HCT116 (cell line): ENCODE data around the gene NLRP5. TPM values are rescaled to one million over a fixed set of nuclear protein-coding genes. Genes with fewer than 3 reads are reported as not detected.

Source experiments
- ATAC-seq: fragments of 200-7000 bp; cut with Tn5 transposase; 2 replicates; pipeline ENCODE4 v1.9.1; 2020; ENCODE audit warnings: mild to moderate bottlenecking, moderate library complexity
- BruUV-seq: library from RNA; stranded (reverse); fragments of 400-500 nt; replicated peaks from 2 replicates; lab custom pipeline; 2021; lab: Mats Ljungman, UMichigan
- CTCF ChIA-PET: fragments of 300-600 bp; sonication (Branson Sonifier 250); formaldehyde crosslinking; loops from one replicate; lab custom pipeline; 2021; ENCODE audit warnings: antibody characterized with exemption; lab: Charles Lee
- POLR2A ChIA-PET: fragments of 300-600, 350-600 bp; sonication (Branson Sonifier 250); formaldehyde crosslinking; loops from one replicate; lab custom pipeline; 2021; ENCODE audit warnings: antibody characterized with exemption; lab: Charles Lee
- RAD21 ChIA-PET, 2 experiments: fragments of 300-600 bp; sonication (Branson Sonifier 250); formaldehyde crosslinking; loops; one replicate each; lab custom pipeline; 2023; ENCODE audit warnings: low total read pairs in 2 of 2; ENCODE audit not compliant: uncharacterized antibody in 2 of 2, unreplicated experiment in 2 of 2, low non-redundant PET in 1 of 2; lab: Charles Lee
- DNase-seq: peaks from one replicate; pipeline ENCODE4 v3.0.0-alpha.2; 2010; ENCODE audit warnings: low read depth, low spot score
- H2AFZ ChIP-seq: fragments of 200-600 bp; shearing (Covaris generic), sonication (generic); 2 replicates; pipeline ENCODE4 v1.6.1; 2017; ENCODE audit warnings: low read depth, mixed run types, mixed read lengths, antibody characterized with exemption, low read length; ENCODE audit not compliant: poor library complexity, severe bottlenecking
- H3K27ac ChIP-seq: 2 replicates; pipeline ENCODE4 v1.5.1; 2012; ENCODE audit warnings: low read depth, low read length
- H3K27me3 ChIP-seq: fragments of 200-600 bp; sonication (generic); 2 replicates; pipeline ENCODE4 v1.6.1; 2016; ENCODE audit warnings: mixed run types, low read length, mixed read lengths; ENCODE audit not compliant: insufficient read depth
- H3K36me3 ChIP-seq, 2 experiments: fragments of 200-500 bp in 1 of 2; fragments of 200-600 bp in 1 of 2; sonication (Bioruptor generic) in 1 of 2; sonication (generic) in 1 of 2; 2 replicates each; pipeline versions ENCODE4 v1.5.1 to v1.6.1; 2014 to 2016; ENCODE audit warnings: low read length in 2 of 2, inconsistent platforms in 1 of 2, mixed read lengths in 1 of 2, mixed run types in 1 of 2; ENCODE audit not compliant: insufficient read depth in 2 of 2, control insufficient read depth in 1 of 2
- H3K4me1 ChIP-seq, 2 experiments: fragments of 200-600 bp in 1 of 2; sonication (generic) in 1 of 2; 2 replicates each; pipeline versions ENCODE4 v1.5.1 to v1.6.1; 2012 to 2017; ENCODE audit warnings: low read length in 2 of 2, inconsistent platforms in 1 of 2, mild to moderate bottlenecking in 1 of 2, mixed read lengths in 1 of 2, mixed run types in 1 of 2, moderate library complexity in 1 of 2; ENCODE audit not compliant: insufficient read depth in 2 of 2, control insufficient read depth in 1 of 2
- H3K4me2 ChIP-seq: fragments of 200-600 bp; sonication (generic); 2 replicates; pipeline ENCODE4 v1.6.1; 2017; ENCODE audit warnings: mixed run types, low read length, mixed read lengths
- H3K4me3 ChIP-seq, 2 experiments: fragments of 200-600 bp in 1 of 2; sonication (generic) in 1 of 2; replicated peaks in 1 of 2; 2 replicates each; pipeline ENCODE4 v1.5.1; 2011 to 2016; ENCODE audit warnings: low read length in 2 of 2, control low read depth in 1 of 2, low read depth in 1 of 2, mild to moderate bottlenecking in 1 of 2, mixed read lengths in 1 of 2, mixed run types in 1 of 2
- H3K79me2 ChIP-seq: fragments of 200-600 bp; sonication (generic); 2 replicates; pipeline ENCODE4 v1.6.1; 2017; ENCODE audit warnings: mild to moderate bottlenecking, mixed run types, low read length, moderate library complexity, mixed read lengths; ENCODE audit not compliant: insufficient read depth
- H3K9ac ChIP-seq: fragments of 200-600 bp; sonication (generic); 2 replicates; pipeline ENCODE4 v1.6.1; 2016; ENCODE audit warnings: low read length, mixed read lengths
- H3K9me2 ChIP-seq: fragments of 200-600 bp; sonication (generic), shearing (Covaris generic); 2 replicates; pipeline ENCODE4 v1.6.1; 2017; ENCODE audit warnings: mixed run types, mild to moderate bottlenecking, moderate library complexity; ENCODE audit not compliant: insufficient read depth
- H3K9me3 ChIP-seq, 2 experiments: fragments of 200-500 bp in 1 of 2; fragments of 200-600 bp in 1 of 2; sonication (Bioruptor generic) in 1 of 2; sonication (generic) in 1 of 2; 2 replicates each; pipeline ENCODE4 v1.6.1; 2014 to 2017; ENCODE audit warnings: low read length in 2 of 2, mixed read lengths in 2 of 2, inconsistent platforms in 1 of 2, low read depth in 1 of 2, mild to moderate bottlenecking in 1 of 2, mixed run types in 1 of 2, moderate library complexity in 1 of 2; ENCODE audit not compliant: control insufficient read depth in 1 of 2, insufficient read depth in 1 of 2
- H4K20me1 ChIP-seq: fragments of 200-600 bp; sonication (generic), shearing (Covaris generic); 2 replicates; pipeline ENCODE4 v1.6.1; 2017; ENCODE audit warnings: mixed run types, mild to moderate bottlenecking, moderate library complexity; ENCODE audit not compliant: insufficient read depth
- EGR1 ChIP-seq: IDR thresholded peaks from 2 replicates; pipeline ENCODE4 v1.6.1; 2012; ENCODE audit warnings: low read depth
- ELF1 ChIP-seq: IDR thresholded peaks from 2 replicates; pipeline ENCODE4 v1.6.1; 2012; ENCODE audit warnings: low read depth, borderline replicate concordance
- EZH2 ChIP-seq: fragments of 200-600 bp; sonication (generic); IDR thresholded peaks from 2 replicates; pipeline ENCODE4 v1.6.1; 2017; ENCODE audit warnings: antibody characterized with exemption, mixed run types
- FOSL1 ChIP-seq: IDR thresholded peaks from 2 replicates; pipeline ENCODE4 v1.6.1; 2012; ENCODE audit warnings: low read depth
- POLR2AphosphoS5 ChIP-seq: IDR thresholded peaks from 2 replicates; pipeline ENCODE4 v1.6.1; 2011; ENCODE audit warnings: mild to moderate bottlenecking, low read depth, low read length, moderate library complexity
- RAD21 ChIP-seq: IDR thresholded peaks from 2 replicates; pipeline ENCODE4 v1.6.1; 2012; ENCODE audit warnings: low read depth, mild to moderate bottlenecking
- REST ChIP-seq: IDR thresholded peaks from 2 replicates; pipeline ENCODE4 v1.6.1; 2012; ENCODE audit warnings: low read depth
- SP1 ChIP-seq: IDR thresholded peaks from 2 replicates; pipeline ENCODE4 v1.6.1; 2012; ENCODE audit warnings: low read depth
- SRF ChIP-seq: IDR thresholded peaks from 2 replicates; pipeline ENCODE4 v1.6.1; 2012; ENCODE audit warnings: low read depth
- TCF7L2 ChIP-seq: IDR thresholded peaks from 2 replicates; pipeline ENCODE4 v1.7.0; 2011; ENCODE audit warnings: borderline replicate concordance, inconsistent platforms; ENCODE audit not compliant: insufficient read depth, insufficient read length; ENCODE audit errors: extremely low read depth
- intact Hi-C: fragments of 100-400 bp; cut with micrococcal nuclease; formaldehyde crosslinking; loops from 2 replicates; pipeline ENCODE4 v1.10.0; 2022
- total RNA-seq: library from RNA; stranded (reverse); gene quantifications from one replicate; pipeline ENCODE4 v1.2.1, GENCODE V29; 2021; ENCODE audit not compliant: unreplicated experiment

Gene NLRP5
- total RNA-seq, 1 experiment from 2014 or later: 0.30 TPM

GRCh38 chr19:56085571-56086275 is 99.1 kb downstream of the NLRP5 start:
- POLR2A ChIA-PET: interaction anchor here (0.9 kb wide), 1 partner anchor 55 kb away, joined by 4 read pairs; the partner anchor contains the start of gene ZNF444
- no peak; the same call in 1 of the 2 replicates for ATAC-seq
- H2AFZ ChIP-seq: no peak overlapping the region
- H3K9me3 ChIP-seq: no peaks in the 10 kb centered on the region
- H3K9ac ChIP-seq: no peak overlapping the region
- peaks cover 5 to 6% of the 10 kb centered on the region in 2 experiments; a peak in 3 of 4 replicates for H3K4me1 ChIP-seq
- CTCF ChIA-PET: interaction anchor here (1.1 to 1.2 kb wide), 2 partner anchors 9 to 84 kb away, joined by 3 read pairs; no protein-coding TSS in a partner anchor
- H3K4me2 ChIP-seq: no peak overlapping the region
- no peaks in the 10 kb centered on the region for H3K9me2 ChIP-seq
- no peak overlapping the region for H3K4me3 ChIP-seq
- peaks cover 5% of the 10 kb centered on the region; the same call in 1 of the 2 replicates for H4K20me1 ChIP-seq
- intact Hi-C loops: no loop called here
- RAD21 ChIA-PET: no interaction called here
- BruUV-seq: no TSS peak
- no peak overlapping the region for H3K27ac ChIP-seq
- DNase-seq: no peak
- H3K27me3 ChIP-seq: no peaks in the 10 kb centered on the region
- TF ChIP-seq SP1 (no peak), REST (no peak), EGR1 (no peak), EZH2 (no peak), TCF7L2 (no peak), SRF (no peak), FOSL1 (no peak), ELF1 (no peak), RAD21 (no peak), POLR2AphosphoS5 (no peak)
- H3K79me2 ChIP-seq: peaks cover 14% of the 10 kb centered on the region
- no peaks in the 10 kb centered on the region for H3K36me3 ChIP-seq
